GM19438 (cell line): Measurements from ENCODE around the gene TLL1.

Experiments
- ATAC-seq: cut with Tn5 transposase; IDR thresholded peaks from one replicate; pipeline ENCODE4 v1.9.1; 2021; ENCODE audit warnings: low read depth; ENCODE audit not compliant: unreplicated experiment

TLL1 gene

GRCh38 chr4:165879641-165880040, 6.6 kb downstream of the TLL1 start:
- no peak for ATAC-seq

- ATAC-seq, result no peak
Observed at GRCh38 chr4:165894159-165894558, 21.1 kb downstream of the TLL1 start.

DNA sequence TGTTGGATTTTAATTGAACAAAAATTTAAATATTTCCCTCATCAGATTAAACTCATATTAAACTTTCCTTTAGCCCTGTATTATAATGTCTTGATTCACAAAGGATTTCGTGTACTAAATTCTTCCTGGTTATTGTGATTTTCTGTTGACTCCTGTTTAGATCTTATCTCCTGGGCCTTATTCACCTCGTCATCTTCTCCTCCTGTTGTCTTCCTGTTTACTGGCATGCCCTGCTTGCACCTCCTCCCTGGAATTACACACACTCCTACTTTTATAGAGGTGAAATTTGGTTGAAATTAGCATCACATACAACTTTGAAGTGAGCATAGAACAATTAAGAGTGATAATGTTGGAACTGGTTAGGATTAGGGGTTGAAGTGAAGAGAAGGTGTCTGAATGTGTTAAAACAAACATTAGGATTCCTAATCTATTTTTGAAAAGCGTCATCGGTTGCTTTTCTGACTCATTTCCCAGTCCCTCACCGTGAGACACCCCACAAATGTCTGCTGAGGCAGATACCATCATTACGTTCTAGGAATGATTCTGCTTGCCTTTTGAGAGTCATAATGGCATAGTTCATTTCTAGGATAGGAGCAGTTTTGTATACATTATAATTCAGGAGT, 32.5 kb downstream of the TLL1 start:
- ATAC-seq, result no peak

DNA sequence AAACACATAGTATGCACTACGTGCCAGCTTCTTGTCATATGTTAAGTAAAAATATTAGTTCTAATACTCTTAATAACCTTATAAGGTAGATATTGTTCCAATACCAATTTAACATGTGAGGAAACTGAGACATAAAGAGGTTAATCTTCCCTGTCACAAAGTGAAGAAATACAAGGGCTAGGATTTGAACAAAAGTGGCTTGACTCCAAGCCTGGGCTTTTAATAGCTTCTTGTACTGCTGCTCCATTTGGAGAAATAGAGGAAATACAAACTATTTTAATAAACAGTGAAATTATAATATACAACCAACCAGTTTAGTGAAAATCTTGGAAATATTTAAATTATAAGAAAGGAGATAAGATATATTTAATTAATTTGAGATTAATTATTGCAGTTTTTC, 33.2 kb downstream of the TLL1 start:
- ATAC-seq, result no peak

DNA sequence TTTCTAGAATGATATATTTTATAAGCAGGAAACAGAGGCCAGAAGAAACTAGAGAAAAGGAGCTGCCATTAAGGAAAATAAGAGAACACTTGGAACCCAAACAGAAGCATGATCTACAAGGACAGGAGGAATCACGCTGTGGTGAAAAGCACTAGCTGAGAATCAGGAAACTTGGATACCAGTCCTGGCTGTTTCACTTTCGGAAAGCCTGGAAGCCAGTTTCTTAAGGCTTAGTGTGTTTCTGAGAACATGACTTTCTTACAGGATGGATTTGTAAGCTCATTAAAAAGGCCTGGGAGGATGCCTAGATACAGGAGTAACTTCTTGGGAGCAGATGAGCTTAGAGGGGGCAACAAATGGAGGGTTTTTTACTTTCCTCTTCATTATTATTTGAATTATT, 36.9 kb downstream of the TLL1 start:
- ATAC-seq, result no peak

GRCh38 chr4:165915215-165915614, 42.2 kb downstream of the TLL1 start:
- ATAC-seq, result no peak

DNA sequence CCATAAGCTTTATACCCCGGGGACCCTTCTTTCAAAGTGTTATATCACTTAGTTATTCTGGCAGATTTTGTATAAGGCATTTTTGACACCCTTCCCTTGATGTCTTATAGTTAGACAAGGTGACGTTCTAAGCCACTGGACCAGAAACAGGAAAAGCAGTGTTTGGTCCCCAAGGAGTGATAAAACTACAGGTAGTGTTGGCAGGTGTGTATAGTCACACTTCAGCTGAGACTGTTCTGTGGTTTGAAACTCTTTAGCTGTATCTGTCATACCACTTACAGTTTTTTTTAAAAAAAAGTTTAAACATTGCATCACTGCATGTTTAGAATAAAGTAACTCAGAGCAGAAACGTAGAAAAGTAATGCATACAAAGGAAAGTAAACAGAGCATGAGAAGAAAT, 48.5 kb downstream of the TLL1 start:
- no peak for ATAC-seq

DNA sequence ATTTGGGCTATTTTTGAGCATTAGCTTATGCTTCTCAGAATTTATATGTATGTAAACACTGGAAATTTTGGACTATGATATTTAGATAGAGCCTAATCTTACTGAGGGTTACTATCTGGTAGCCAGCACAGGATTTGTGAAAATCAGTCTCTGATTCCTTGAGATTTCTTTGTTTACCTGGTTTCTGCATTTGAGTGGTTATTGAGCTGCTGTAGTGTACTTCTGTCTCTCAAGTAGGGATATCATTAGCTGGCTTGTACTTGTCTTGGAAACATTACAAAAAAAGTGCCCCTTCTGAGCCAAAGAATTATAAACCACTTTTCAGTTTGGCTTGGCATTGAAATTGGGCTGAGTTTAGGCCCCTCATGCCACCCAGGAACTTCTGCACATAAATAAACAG, 49.7 kb downstream of the TLL1 start:
- no peak for ATAC-seq

GRCh38 chr4:165926307-165926706, 53.3 kb downstream of the TLL1 start:
- ATAC-seq, result no peak

GRCh38 chr4:165927366-165927765, 54.3 kb downstream of the TLL1 start:
- ATAC-seq, result no peak

DNA sequence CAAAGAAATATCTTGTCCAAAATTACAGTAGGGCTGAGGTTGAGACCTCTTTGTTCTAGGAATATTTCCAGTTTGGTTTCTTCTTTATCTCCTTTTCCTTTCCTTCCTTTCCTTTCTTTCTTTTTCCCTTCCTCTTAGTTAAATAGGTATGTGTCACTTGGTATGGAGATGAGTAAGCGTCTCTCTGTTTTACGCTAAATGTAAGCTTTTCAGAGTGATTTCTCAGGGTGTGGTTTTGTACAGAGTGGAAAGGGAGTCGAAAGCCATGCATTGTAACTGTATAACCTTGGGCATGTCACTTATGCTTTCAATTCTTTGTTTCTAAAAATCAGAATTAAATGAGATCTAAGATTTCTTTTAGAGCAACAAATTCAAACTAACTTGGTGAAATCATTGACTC, 54.8 kb downstream of the TLL1 start:
- no peak for ATAC-seq

DNA sequence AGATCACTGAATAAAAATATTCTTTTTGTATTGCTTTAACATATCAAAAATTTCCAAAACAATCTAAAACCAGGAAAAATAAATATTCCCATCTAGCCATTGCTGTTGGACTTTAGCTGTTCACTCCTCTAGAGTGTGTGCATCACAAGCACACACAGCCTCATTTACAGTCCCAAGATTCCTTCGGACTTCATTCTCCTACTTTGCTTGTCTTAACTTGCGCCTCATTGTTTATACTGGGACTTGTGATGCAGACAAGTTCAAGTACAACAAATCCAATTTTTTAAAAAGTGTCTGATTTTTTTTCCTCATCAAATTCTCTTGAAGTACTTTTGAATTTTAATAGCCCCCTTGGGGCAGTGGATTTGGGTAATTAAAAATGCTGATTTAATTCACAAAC, 55.6 kb downstream of the TLL1 start:
- no peak for ATAC-seq

GRCh38 chr4:165929662-165930061, 56.6 kb downstream of the TLL1 start:
- ATAC-seq, result no peak

DNA sequence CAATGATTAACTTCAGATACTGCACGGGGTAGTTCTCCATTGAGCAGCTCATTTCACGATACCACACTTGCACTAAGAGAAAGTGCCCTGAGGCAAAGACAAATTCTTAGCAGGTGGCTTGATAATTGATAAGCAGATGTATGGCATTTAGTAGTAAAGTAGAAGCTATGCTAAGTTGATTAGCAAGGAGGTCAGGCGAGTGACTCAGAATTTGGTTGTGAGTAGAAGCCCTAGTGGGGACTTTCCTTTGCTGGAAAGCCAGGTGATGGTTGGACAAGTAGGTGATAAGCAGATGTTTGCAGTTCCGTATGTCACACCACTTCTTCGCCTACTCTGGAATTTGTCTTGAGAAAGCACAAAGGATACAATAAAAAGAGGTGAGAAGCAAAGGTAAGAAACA, 58.7 kb downstream of the TLL1 start:
- ATAC-seq, result no peak

DNA sequence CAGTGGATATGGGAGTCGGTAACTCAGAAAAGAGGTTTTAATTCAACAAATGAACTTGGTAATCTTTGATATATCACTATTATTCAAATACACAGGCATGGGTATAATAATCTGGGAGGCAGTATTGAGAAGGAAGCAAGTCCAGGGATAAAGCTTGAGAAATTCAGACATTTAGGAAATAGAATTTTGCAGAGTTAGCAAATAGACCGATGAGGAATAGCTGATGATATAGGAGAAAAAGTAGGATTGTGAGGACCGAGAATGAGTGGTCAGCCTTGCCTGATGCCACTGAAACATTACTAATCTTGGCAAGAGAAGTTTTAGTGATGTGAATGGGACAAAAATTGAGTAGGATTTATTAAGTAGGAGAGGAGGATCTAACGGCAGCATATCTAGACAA, 71.9 kb downstream of the TLL1 start:
- no peak for ATAC-seq

- ATAC-seq, result no peak
Observed at GRCh38 chr4:165945991-165946390, 73.0 kb downstream of the TLL1 start.

- no peak for ATAC-seq
Observed at GRCh38 chr4:165947019-165947418, 74.0 kb downstream of the TLL1 start.

DNA sequence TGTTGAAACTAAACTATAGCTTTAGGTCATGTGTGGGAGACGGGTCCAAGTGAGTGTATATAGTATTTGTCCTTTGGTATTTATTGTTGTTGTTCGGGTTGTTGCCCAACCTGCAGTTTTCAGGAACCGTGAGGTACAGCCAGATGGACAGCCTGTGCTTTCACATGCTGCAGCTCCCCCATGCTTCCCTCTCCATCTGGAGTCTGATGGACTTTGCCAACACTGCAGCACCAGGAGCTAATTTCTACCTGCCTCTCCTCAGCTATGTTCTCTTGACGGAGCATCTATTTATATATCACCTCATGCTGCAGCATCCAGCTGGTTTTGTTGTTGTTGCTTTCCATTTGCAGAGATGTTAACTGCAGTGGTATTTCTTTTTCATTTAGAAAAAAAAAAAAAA, 80.1 kb downstream of the TLL1 start:
- ATAC-seq, result no peak

DNA sequence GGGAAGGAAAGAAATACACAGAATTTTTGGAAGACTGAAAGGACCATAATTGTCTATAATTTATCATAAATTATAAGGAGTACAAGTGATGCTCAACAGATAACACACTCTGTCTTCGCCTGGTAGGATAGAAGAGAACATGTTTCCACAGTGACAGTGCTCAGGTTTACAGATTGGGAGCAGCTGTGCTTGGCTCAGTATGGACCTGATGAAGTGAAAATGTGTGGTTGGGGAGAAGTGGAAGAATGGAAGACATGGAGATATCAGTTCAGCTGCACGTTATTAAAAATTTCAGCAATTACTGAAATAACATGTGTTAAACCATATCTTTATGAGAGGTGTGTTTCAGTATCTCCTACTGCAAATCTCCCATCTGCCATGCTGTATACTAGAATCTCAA, 90.6 kb downstream of the TLL1 start:
- ATAC-seq, result no peak

DNA sequence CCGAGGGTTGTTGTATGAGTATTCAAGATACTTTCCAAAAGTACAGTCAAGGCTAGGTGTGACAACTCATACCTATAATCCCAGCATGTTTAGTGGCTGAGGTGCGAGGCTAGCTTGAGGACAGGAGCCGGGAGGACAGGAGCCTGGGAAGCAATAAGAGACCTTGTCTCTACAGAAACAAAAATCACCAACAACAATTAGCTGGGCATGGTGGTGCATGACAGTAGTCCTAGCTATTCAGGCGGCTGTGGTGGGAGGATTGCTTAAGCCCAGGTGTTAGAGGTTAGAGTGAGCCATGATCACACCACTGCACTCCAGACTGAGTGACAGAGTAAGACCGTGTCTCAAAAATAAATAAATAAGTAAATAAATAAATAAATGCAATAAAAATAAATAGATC, 91.6 kb downstream of the TLL1 start:
- no peak for ATAC-seq

DNA sequence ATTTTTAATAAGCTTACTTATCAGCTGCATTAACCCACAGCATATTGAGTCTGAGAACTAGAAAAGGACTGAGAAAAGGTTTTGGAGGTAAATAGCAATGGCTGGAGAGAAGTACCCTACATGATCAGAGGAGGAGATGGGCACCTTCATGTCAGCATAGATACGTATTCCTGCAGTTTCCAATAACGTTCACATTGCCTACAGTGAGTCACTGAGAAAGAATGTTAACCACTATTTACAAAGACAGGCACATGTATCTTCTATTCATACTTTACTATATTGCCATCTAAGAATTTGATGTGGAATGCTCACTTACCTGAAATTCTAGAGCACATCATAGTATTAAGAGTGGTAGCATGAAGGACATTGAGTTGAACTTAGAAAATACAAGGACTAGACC, 92.5 kb downstream of the TLL1 start:
- no peak for ATAC-seq

- ATAC-seq, result no peak
Observed at GRCh38 chr4:165966833-165967232, 93.8 kb downstream of the TLL1 start.

DNA sequence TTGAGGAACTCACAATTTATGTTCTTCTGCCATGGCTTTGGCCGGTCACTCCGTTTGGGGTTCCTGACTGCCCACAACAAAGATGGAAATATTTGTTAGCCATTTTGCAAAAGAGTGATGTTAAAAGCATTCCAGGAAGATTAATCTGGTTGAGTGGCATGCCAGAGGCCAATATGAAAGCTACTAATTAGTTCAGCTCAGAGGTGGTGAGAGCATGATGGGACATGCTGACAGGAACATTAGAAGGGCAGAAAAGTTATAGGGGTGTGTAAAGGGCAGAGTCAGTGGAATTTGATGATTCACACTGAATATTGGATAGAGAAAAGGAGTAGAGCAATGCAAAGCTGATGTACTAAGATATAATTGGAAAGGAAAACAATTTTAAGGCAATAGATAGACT, 94.4 kb downstream of the TLL1 start:
- no peak for ATAC-seq
